Kidney epithelial cell (primary cell): ENCODE measurements around the gene ACBD3. TPM values are rescaled to one million over a fixed set of nuclear protein-coding genes. Genes with fewer than 3 reads are reported as not detected.

Experiments used
- DNase-seq: peaks from one replicate; pipeline ENCODE4 v3.0.0-alpha.2; 2010; ENCODE audit warnings: low read depth
- H3K27me3 ChIP-seq: 2 replicates; pipeline ENCODE4 v1.6.0; 2011; ENCODE audit warnings: low read length; ENCODE audit not compliant: control insufficient read depth, insufficient read depth
- H3K36me3 ChIP-seq: 2 replicates; pipeline ENCODE4 v1.5.1; 2011; ENCODE audit warnings: low read length; ENCODE audit not compliant: control insufficient read depth, insufficient read depth
- H3K4me3 ChIP-seq: 2 replicates; pipeline ENCODE4 v1.5.1; 2011; ENCODE audit warnings: low read depth, mild to moderate bottlenecking, control low read depth, low read length
- CTCF ChIP-seq: IDR thresholded peaks from 2 replicates; pipeline ENCODE4 v1.5.1; 2011; ENCODE audit warnings: mild to moderate bottlenecking, moderate library complexity, low read length, control low read depth, inconsistent platforms; ENCODE audit not compliant: insufficient read depth, poor library complexity, severe bottlenecking
- total RNA-seq: library from RNA; depleted of rRNA; stranded (reverse); fragments of >200 nt; gene quantifications from 2 replicates; pipeline ENCODE4 v1.2.3, GENCODE V29; 2015

ACBD3 gene
- total RNA-seq, result 41.3 and 46.3 TPM in 2 replicates

GRCh38 chr1:226186124-226187018 lies at the start of gene ACBD3:
Gene ACBD3, minus strand, starts transcription at chr1:226186741. Its CDS starts 66 bp downstream, at chr1:226186675.
- Histone ChIP-seq H3K4me3 (peak within 1 kb of the TSS; percentile 80), H3K27me3 (no peaks in the 10 kb centered on the region), H3K36me3 (no peaks in the 10 kb centered on the region)
- DNase-seq, result peak; percentile 47
- no peak for TF ChIP-seq CTCF

GRCh38 chr1:226233806-226234205 lies 47.3 kb upstream of the ACBD3 start:
- DNase-seq, result no peak
- no peak overlapping the region for H3K4me3 ChIP-seq
- no peaks in the 10 kb centered on the region for H3K36me3 ChIP-seq
- no peaks in the 10 kb centered on the region for H3K27me3 ChIP-seq
- no peak for TF ChIP-seq CTCF

- no peak for TF ChIP-seq CTCF
- DNase-seq, result no peak
- no peaks in the 10 kb centered on the region for H3K27me3 ChIP-seq
Measured at GRCh38 chr1:226233293-226233692, 46.8 kb upstream of the ACBD3 start.

GRCh38 chr1:226226601-226227000 lies 40.1 kb upstream of the ACBD3 start:
- no peak for TF ChIP-seq CTCF
- DNase-seq, result no peak
- H3K27me3 ChIP-seq, result peaks cover 10% of the 10 kb centered on the region
- no peaks in the 10 kb centered on the region for H3K36me3 ChIP-seq
- no peak overlapping the region for H3K4me3 ChIP-seq

More at GRCh38 chr1:226233293-226233692, 46.8 kb upstream of the ACBD3 start:
- no peaks in the 10 kb centered on the region for H3K36me3 ChIP-seq
- H3K4me3 ChIP-seq, result no peak overlapping the region

GRCh38 chr1:226223786-226224244 lies 37.3 kb upstream of the ACBD3 start:
- no peak for DNase-seq
- peak overlapping the region; percentile 53 for H3K4me3 ChIP-seq
- peaks cover 10% of the 10 kb centered on the region for H3K27me3 ChIP-seq
- H3K36me3 ChIP-seq, result no peaks in the 10 kb centered on the region
- no peak for TF ChIP-seq CTCF
